Memory B cell (primary cell): ENCODE measurements around the gene DHRSX.
"Not testable (repeated sequence)": the region's sequence is repeated elsewhere in the genome, so short reads cannot be mapped to it uniquely, and the experiment has no call there.

Source experiments
- ATAC-seq: fragments of 150-1000 bp; cut with Tn5 transposase; 2 replicates; pipeline ENCODE4 v1.10.0; 2021; ENCODE audit warnings: low read depth, mild to moderate bottlenecking, moderate library complexity
- DNase-seq, 2 donors: peaks; one replicate each; pipeline ENCODE4 v3.0.0; 2022; ENCODE audit warnings: low spot score in 2 of 2
- H3K27ac Mint-ChIP-seq: one replicate; pipeline ENCODE4 v1.8.0; 2022; ENCODE audit warnings: mild to moderate bottlenecking, moderate library complexity, mixed read lengths
- H3K27me3 Mint-ChIP-seq: one replicate; pipeline ENCODE4 v1.8.0; 2022; ENCODE audit warnings: mixed read lengths
- H3K36me3 Mint-ChIP-seq: one replicate; pipeline ENCODE4 v1.8.0; 2022; ENCODE audit warnings: mild to moderate bottlenecking, mixed read lengths
- H3K4me1 Mint-ChIP-seq: one replicate; pipeline ENCODE4 v1.8.0; 2022; ENCODE audit warnings: mixed read lengths
- H3K4me3 Mint-ChIP-seq: one replicate; pipeline ENCODE4 v1.8.0; 2022; ENCODE audit warnings: mild to moderate bottlenecking, moderate library complexity, mixed read lengths
- H3K9me3 Mint-ChIP-seq: one replicate; pipeline ENCODE4 v1.8.0; 2022; ENCODE audit warnings: mixed read lengths

The DHRSX gene

DNA sequence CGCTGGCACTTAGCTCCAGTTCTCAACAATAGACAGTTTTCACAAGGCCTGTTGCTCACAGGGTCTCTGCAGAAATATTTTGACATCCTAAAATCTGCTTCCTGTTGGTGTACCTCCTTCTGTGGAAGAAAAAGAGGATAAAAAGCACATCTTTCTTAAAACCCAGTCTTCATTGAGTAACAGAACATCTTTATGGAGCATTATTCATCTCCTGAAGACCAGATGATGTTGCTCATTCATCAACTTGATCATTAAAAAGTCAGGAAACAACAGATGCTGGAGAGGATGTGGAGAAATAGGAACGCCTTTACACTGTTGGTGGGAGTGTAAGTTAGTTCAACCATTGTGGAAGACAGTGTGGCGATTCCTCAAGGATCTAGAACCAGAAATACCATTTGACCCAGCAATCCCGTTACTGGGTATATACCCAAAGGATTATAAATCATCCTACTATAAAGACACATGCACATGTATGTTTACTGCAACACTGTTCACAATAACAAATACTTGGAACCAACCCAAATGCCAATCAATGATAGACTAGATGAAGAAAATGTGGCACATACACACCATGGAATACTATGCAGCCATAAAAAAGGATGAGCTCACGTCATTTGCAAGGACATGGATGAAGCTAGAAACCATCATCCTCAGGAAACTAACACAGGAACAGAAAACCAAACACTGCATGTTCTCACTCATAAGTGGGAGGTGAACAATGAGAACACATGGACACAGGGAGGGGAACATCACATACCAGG is 33.7 kb upstream of the DHRSX start:
- not testable (repeated sequence) for H3K4me3 Mint-ChIP-seq, H3K27me3 Mint-ChIP-seq, H3K36me3 Mint-ChIP-seq, ATAC-seq, H3K27ac Mint-ChIP-seq, DNase-seq, H3K4me1 Mint-ChIP-seq, H3K9me3 Mint-ChIP-seq

DNA sequence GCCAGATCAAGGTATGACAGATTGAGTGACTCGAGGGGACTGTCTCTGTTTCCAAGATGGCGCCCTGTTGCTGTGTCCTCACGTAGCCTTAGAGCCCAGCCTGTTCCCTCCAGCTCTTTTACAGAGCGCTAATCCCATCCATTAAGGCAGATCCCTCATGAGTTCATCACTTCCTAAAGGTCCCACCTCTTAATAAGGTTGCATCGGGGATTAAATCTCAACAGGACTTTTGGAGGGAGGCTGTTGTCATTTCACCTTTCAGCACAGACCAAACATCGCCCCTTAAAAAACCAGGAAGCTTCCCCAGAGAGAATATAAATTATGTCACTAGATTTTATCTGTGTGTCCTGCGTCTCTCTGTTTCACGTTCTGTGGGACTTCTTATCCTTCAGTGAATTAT is 32.6 kb upstream of the DHRSX start:
- peaks cover 4% of the 10 kb centered on the region for H3K27me3 Mint-ChIP-seq
- H3K9me3 Mint-ChIP-seq: peaks cover 2% of the 10 kb centered on the region
- H3K27ac Mint-ChIP-seq: no peak overlapping the region
- no peaks in the 10 kb centered on the region for H3K36me3 Mint-ChIP-seq
- no peaks in the 10 kb centered on the region for H3K4me1 Mint-ChIP-seq
- no peak overlapping the region for H3K4me3 Mint-ChIP-seq
- DNase-seq (no peak), ATAC-seq (no peak)

DNA sequence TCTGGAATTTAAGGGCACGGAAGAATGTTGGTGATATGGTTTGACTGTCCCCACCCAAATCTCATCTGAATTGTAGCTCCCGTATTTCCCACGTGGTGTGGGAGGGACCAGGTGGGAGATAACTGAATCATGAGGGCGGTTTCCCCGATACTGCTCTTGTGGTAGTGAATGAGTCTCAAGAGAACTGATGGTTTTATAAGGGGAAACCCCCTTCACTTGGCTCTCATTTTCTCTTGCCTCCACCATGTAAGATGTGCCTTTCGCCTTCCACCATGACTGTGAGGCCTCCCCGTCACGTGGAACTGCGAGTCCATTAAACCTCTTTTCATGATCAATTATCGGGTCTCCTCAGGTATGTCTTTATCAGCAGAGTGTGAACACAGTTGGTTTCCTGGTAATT is 25.6 kb upstream of the DHRSX start:
- Mint-ChIP-seq H3K36me3 (peaks cover 6% of the 10 kb centered on the region), H3K9me3 (peaks cover 12% of the 10 kb centered on the region), H3K27ac (peak overlapping the region; percentile 59), H3K27me3 (peaks cover 12% of the 10 kb centered on the region), H3K4me3 (no peak overlapping the region), H3K4me1 (peaks cover 12% of the 10 kb centered on the region)
- DNase-seq (no peak), ATAC-seq (peak; percentile 50)

DNA sequence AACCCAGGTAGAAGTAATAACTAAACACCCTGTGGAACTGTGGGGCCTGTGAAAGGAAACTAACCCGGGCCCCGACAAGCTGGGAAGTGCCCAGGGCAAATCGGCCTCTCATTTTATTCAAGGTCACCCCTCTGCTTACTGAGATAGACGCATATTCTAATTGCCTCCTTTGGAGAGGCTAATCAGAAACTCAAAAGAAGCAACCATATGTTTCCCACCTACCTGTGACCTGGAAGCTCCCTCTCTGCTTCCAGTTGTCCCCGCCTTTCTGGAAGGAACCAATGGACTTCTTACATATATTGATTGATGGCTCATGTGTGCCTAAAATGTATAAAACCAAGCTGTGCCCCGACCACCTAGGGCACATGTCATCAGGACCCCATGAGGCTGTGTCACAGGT is 23.1 kb upstream of the DHRSX start:
- Mint-ChIP-seq H3K36me3 (peaks cover 6% of the 10 kb centered on the region), H3K4me3 (no peak overlapping the region), H3K27me3 (peaks cover 12% of the 10 kb centered on the region), H3K4me1 (peaks cover 15% of the 10 kb centered on the region), H3K9me3 (peaks cover 12% of the 10 kb centered on the region), H3K27ac (no peak overlapping the region)
- ATAC-seq: no peak
- DNase-seq: no peak

DNA sequence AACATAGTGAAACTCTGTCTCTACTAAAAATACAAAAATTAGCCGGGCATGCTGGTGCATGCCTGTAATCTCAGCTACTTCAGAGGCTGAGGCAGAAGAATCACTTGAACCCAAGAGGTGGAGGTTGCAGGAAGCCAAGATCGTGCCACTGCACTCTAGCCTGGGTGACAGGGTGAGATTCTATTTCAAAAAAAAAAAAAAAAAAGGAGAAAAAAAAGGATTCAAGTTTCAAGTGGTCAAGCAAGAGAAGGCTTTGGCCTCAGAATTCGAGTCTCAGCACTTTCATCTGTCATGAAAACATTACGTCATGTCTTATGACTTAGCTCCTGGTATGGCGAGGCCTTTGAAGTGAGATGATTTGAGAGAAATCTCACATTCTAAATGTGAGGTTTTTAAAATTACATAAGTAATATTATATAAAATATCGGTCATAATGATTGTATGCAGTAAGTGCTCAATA is 21.2 kb upstream of the DHRSX start:
- Mint-ChIP-seq H3K4me1 (peaks cover 23% of the 10 kb centered on the region), H3K27me3 (peaks cover 8% of the 10 kb centered on the region), H3K36me3 (peaks cover 3% of the 10 kb centered on the region), H3K4me3 (peak overlapping the region; percentile 80), H3K9me3 (peaks cover 9% of the 10 kb centered on the region), H3K27ac (no peak overlapping the region)
- DNase-seq (no peak), ATAC-seq (no peak)

DNA sequence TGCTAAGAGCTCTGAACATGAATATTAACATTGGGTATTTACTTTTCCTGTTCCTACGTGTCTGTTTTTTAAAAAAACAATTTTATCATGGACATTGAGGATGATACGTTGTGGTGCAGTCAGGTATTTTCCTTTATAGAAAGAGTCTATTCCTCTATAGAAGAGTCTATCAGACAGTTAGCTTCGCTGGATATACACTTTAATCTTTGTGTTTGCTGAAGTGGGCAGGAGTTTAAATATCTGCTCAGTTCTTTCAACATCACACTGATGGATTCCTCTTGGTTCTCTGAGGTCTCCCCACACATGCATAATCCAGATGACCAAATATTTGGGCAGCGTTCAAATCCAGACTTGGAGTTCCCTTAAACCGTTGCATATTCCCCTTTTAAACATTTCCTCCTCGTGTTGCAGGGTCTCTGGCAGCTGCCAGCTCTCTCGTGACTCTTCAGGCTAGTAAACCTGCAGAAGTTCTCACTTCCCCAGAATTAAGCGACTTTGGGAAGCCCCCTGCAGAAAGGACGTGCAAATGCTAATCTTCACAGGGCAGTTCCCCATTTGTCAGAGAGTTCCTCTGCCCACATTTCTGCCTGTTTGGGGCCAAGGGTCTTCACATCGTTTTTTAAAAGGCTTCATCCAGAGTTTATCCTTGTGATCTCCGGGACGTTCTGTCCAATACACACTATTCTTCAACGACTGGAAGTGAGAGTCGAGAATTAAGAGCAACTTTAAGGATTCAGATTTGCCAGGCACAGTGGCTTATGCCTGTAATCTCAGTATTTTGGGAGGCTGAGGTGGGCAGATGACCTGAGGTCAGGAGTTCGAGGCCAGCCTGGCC is 20.5 kb upstream of the DHRSX start:
- Mint-ChIP-seq H3K36me3 (no peaks in the 10 kb centered on the region), H3K9me3 (peaks cover 4% of the 10 kb centered on the region), H3K4me3 (peak overlapping the region; percentile 80), H3K27me3 (peaks cover 4% of the 10 kb centered on the region), H3K4me1 (peaks cover 22% of the 10 kb centered on the region), H3K27ac (no peak overlapping the region)
- ATAC-seq: peak; percentile 92
- peak; percentile 39 to 75 for DNase-seq

DNA sequence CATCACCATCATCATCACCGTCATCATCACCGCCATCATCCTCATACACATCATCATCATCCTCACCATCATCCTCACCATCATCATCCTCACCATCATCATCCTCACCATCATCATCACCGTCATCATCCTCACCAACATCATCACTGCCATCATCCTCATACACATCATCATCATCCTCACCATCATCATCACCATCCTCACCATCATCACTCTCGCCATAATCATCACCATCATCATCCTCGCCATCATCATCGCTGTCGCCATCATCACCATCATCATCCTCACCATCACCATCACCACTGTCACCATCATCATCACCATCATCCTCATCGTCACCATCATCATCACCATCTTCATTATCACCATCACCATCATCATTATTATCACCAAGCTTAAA is 19.8 kb upstream of the DHRSX start:
- Mint-ChIP-seq H3K27ac (no peak overlapping the region), H3K9me3 (no peaks in the 10 kb centered on the region), H3K36me3 (no peaks in the 10 kb centered on the region), H3K4me1 (peaks cover 22% of the 10 kb centered on the region), H3K27me3 (peaks cover 3% of the 10 kb centered on the region), H3K4me3 (no peak overlapping the region)
- DNase-seq (no peak), ATAC-seq (no peak)

DNA sequence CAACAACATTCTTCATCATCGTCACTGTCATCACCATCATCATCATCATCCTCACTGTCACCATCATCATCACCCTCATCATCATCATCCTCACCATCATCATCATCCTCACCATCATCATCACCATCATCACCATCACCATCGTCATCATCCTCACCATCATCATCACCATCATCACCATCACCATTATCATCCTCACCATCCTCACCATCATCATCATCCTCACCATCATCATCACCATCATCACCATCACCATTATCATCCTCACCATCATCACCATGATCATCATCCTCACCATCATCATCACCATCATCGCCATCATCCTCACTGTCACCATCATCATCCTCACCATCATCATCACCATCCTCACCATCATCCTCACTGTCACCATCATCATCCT is 18.9 kb upstream of the DHRSX start:
- H3K27me3 Mint-ChIP-seq, H3K9me3 Mint-ChIP-seq, H3K27ac Mint-ChIP-seq, H3K4me3 Mint-ChIP-seq, H3K36me3 Mint-ChIP-seq, DNase-seq, ATAC-seq: not testable (repeated sequence)
- peaks cover 23% of the 10 kb centered on the region for H3K4me1 Mint-ChIP-seq

DNA sequence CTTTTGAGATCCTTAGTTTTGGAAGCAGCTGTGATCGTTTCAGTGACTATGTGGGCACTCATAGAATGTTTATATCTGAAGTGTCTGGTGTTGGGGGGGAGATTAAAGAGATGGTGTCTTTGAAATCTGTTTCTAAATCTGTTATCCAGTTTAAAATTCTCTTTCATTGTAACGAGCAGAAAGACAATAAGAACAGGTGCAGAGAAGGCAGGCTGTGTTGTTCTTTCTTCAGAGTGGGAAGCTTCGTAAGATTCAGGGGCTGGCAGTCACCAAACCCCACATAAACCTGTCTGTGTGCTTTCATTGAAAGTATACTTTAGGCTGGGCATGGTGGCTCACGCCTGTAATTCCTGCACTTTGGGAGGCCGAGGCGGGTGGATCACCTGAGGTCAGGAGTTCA is 16.3 kb upstream of the DHRSX start:
- Mint-ChIP-seq H3K4me1 (peaks cover 29% of the 10 kb centered on the region), H3K4me3 (peak overlapping the region; percentile 33), H3K9me3 (no peaks in the 10 kb centered on the region), H3K27ac (peak overlapping the region; percentile 82), H3K36me3 (no peaks in the 10 kb centered on the region), H3K27me3 (no peaks in the 10 kb centered on the region)
- ATAC-seq: no peak
- no peak for DNase-seq

DNA sequence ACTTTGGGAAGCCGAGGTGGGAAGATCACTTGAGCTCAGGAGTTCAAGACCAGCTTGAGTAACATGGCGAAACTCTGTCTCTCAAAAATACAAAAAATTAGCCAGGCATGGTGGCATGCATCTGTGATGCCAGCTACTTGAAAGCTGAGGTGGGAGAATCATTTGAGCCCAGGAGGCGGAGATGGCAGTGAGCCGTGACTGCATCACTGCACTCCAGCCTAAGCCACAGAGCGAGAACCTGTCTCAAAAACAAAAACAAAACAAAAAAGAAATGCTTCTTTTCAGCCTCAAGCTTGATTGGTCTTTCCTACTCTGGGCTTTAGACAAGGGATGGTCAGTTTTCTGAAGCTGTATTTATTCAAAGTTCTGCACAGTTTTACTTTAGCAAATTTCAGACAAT is 15.8 kb upstream of the DHRSX start:
- peak overlapping the region; percentile 82 for H3K27ac Mint-ChIP-seq
- no peaks in the 10 kb centered on the region for H3K9me3 Mint-ChIP-seq
- peak; percentile 30 to 51 for DNase-seq
- ATAC-seq: peak; percentile 68
- peak overlapping the region; percentile 33 for H3K4me3 Mint-ChIP-seq
- H3K36me3 Mint-ChIP-seq: no peaks in the 10 kb centered on the region
- H3K4me1 Mint-ChIP-seq: peaks cover 28% of the 10 kb centered on the region
- H3K27me3 Mint-ChIP-seq: no peaks in the 10 kb centered on the region

DNA sequence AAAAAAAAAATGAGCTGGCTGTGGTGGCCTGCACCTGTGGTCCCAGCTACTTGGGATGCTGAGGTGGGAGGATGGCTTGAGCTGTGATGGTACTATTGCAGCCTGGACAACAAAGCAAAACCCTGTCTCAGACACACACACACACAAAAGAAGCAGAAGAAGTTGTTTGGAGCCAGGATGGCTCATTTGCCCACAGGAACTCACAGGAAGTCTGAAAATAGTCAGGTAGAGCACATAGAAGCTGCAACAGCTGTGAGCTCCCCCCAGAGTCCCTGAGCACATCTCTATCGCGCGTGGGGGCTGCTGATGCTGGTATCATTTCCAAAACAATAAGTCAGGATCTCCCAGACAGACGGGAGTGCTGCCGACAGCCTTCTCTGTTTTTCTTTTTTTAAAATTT is 13.4 kb upstream of the DHRSX start:
- Mint-ChIP-seq H3K27me3 (no peaks in the 10 kb centered on the region), H3K4me1 (peaks cover 22% of the 10 kb centered on the region), H3K36me3 (no peaks in the 10 kb centered on the region), H3K9me3 (no peaks in the 10 kb centered on the region), H3K27ac (peak overlapping the region; percentile 53), H3K4me3 (peak overlapping the region; percentile 39)
- no peak for DNase-seq
- no peak for ATAC-seq

DNA sequence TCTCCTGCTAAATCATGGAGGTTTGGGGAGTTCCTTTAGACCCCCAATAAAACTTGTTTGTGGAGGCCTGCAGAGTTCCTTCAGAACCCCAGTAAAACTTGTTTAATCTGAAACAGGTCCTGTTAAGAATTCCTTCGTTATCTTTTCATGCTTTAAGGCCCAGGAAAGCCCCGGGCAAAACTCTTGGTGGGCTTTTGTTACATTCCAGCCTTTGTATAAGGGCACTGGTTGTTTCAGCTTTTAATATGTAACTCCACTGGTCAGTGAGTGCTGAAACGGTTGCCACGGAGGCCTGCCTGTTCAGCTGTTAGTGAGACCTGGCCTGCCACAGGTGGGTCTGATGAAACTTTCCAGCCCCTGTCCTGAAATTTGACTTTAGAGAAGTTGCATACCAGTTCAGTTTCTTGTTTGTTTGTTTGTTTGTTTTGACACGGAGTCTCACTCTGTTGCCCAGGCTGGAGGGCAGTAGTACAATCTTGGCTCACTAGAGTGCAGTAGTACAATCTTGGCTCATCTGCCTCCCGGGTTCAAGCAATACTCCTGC is 12.4 kb upstream of the DHRSX start:
- Mint-ChIP-seq H3K9me3 (no peaks in the 10 kb centered on the region), H3K4me1 (peaks cover 27% of the 10 kb centered on the region), H3K27me3 (no peaks in the 10 kb centered on the region), H3K36me3 (no peaks in the 10 kb centered on the region), H3K27ac (no peak overlapping the region), H3K4me3 (no peak overlapping the region)
- DNase-seq: no peak
- ATAC-seq: no peak

DNA sequence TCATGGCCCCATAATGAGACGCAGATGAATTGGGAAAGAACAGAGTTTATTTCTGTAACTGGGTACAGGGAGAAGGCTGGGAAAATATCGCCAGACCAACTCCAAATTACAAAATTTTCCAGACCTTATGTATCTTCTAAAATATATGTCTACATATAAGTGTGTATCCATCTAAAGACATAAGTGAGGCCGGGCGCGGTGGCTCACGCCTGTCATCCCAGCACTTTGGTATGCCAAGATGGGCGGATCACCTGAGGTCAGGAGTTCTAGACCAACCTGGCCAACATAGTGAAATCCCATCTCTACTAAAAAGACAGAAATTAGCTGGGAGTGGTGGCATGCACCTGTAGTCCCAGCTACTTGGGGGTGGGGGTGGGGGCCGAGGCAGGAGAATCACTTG is 11.7 kb upstream of the DHRSX start:
- Mint-ChIP-seq H3K4me3 (no peak overlapping the region), H3K9me3 (no peaks in the 10 kb centered on the region), H3K36me3 (no peaks in the 10 kb centered on the region), H3K27ac (no peak overlapping the region), H3K4me1 (peaks cover 21% of the 10 kb centered on the region), H3K27me3 (no peaks in the 10 kb centered on the region)
- ATAC-seq (no peak), DNase-seq (no peak)

DNA sequence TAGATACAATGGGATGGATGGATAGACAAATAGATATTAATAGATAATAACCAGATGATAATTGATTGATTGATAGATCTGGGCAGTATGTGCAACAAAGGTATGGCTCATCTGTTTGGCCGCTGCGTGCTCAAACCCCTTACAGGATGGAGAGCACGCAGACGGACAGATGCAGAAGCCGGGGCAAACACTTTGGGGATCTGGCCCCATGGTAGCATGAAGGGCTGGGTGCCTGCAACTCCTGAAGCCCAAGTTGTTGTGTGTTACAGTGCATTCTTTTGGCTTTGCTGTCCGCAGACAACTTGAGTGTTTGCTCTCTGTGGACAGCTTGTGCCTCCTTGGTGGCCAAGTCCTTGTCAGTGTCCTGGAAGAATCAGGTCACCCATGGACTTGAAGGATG is 10.6 kb upstream of the DHRSX start:
- H3K4me3 Mint-ChIP-seq: no peak overlapping the region
- H3K27me3 Mint-ChIP-seq: no peaks in the 10 kb centered on the region
- H3K4me1 Mint-ChIP-seq: peaks cover 16% of the 10 kb centered on the region
- DNase-seq (no peak), ATAC-seq (no peak)
- no peaks in the 10 kb centered on the region for H3K9me3 Mint-ChIP-seq
- H3K36me3 Mint-ChIP-seq: no peaks in the 10 kb centered on the region
- no peak overlapping the region for H3K27ac Mint-ChIP-seq
